HEK293 (cell line): ENCODE results near the gene ACAN.
A peak's percentile ranks its signal among the peaks of the same experiment; 100 is the strongest.

Experiments used
- GFI1B ChIP-seq: fragments of 450-650 bp; formaldehyde crosslinking; IDR thresholded peaks from 2 replicates; pipeline ENCODE4 v1.5.1; 2016; ENCODE audit warnings: missing biosample characterization, missing genetic modification characterization
- GLIS1 ChIP-seq: fragments of 450-650 bp; formaldehyde crosslinking; IDR thresholded peaks from 2 replicates; pipeline ENCODE4 v1.5.1; 2016; ENCODE audit warnings: missing biosample characterization, missing genetic modification characterization
- HIC1 ChIP-seq: fragments of 450-650 bp; formaldehyde crosslinking; IDR thresholded peaks from 2 replicates; pipeline ENCODE4 v1.5.1; 2016; ENCODE audit warnings: missing biosample characterization, missing genetic modification characterization
- MEIS1 ChIP-seq: sonication (generic); formaldehyde crosslinking; IDR thresholded peaks from 2 replicates; pipeline ENCODE4 v1.8.1; 2022; ENCODE audit warnings: missing genetic modification reagents, mild to moderate bottlenecking, borderline replicate concordance
- MYNN ChIP-seq: fragments of 450-650 bp; formaldehyde crosslinking; IDR thresholded peaks from 2 replicates; pipeline ENCODE4 v1.5.1; 2016; ENCODE audit warnings: missing biosample characterization, missing genetic modification characterization, borderline replicate concordance
- PRDM6 ChIP-seq: fragments of 450-650 bp; formaldehyde crosslinking; IDR thresholded peaks from 2 replicates; pipeline ENCODE4 v1.5.1; 2017; ENCODE audit warnings: missing biosample characterization, missing genetic modification characterization
- SCRT2 ChIP-seq: fragments of 450-650 bp; formaldehyde crosslinking; IDR thresholded peaks from 2 replicates; pipeline ENCODE4 v1.5.1; 2016; ENCODE audit warnings: missing biosample characterization, missing genetic modification characterization
- ZBTB49 ChIP-seq: fragments of 450-650 bp; formaldehyde crosslinking; IDR thresholded peaks from 2 replicates; pipeline ENCODE4 v1.5.1; 2016; ENCODE audit warnings: missing biosample characterization, missing genetic modification characterization, low read depth
- ZBTB8A ChIP-seq: fragments of 450-650 bp; formaldehyde crosslinking; IDR thresholded peaks from 2 replicates; pipeline ENCODE4 v1.5.1; 2016; ENCODE audit warnings: missing biosample characterization, missing genetic modification characterization
- ZFP37 ChIP-seq: fragments of 450-650 bp; formaldehyde crosslinking; IDR thresholded peaks from 2 replicates; pipeline ENCODE4 v1.5.1; 2016; ENCODE audit warnings: missing biosample characterization, missing genetic modification characterization
- ZNF140 ChIP-seq: fragments of 450-650 bp; formaldehyde crosslinking; IDR thresholded peaks from 2 replicates; pipeline ENCODE4 v1.5.1; 2016; ENCODE audit warnings: missing biosample characterization, missing genetic modification characterization
- ZNF16 ChIP-seq: fragments of 450-650 bp; formaldehyde crosslinking; IDR thresholded peaks from 2 replicates; pipeline ENCODE4 v1.5.1; 2016; ENCODE audit warnings: low read depth, missing biosample characterization, missing genetic modification characterization
- ZNF211 ChIP-seq: fragments of 450-650 bp; formaldehyde crosslinking; IDR thresholded peaks from 2 replicates; pipeline ENCODE4 v1.5.1; 2016; ENCODE audit warnings: low read depth, missing biosample characterization, missing genetic modification characterization
- ZNF266 ChIP-seq: fragments of 450-650 bp; formaldehyde crosslinking; IDR thresholded peaks from 2 replicates; pipeline ENCODE4 v1.5.1; 2016; ENCODE audit warnings: missing biosample characterization, missing genetic modification characterization, low read depth
- ZNF280C ChIP-seq: fragments of 450-650 bp; formaldehyde crosslinking; IDR thresholded peaks from 2 replicates; pipeline ENCODE4 v1.5.1; 2016; ENCODE audit warnings: missing biosample characterization, missing genetic modification characterization
- ZNF391 ChIP-seq: fragments of 450-650 bp; formaldehyde crosslinking; IDR thresholded peaks from 2 replicates; pipeline ENCODE4 v1.5.1; 2016; ENCODE audit warnings: low read depth, missing biosample characterization, missing genetic modification characterization, borderline replicate concordance
- ZNF394 ChIP-seq: fragments of 450-650 bp; formaldehyde crosslinking; IDR thresholded peaks from 2 replicates; pipeline ENCODE4 v1.5.1; 2016; ENCODE audit warnings: missing biosample characterization, missing genetic modification characterization, mild to moderate bottlenecking, moderate library complexity, borderline replicate concordance
- ZNF416 ChIP-seq: fragments of 450-650 bp; formaldehyde crosslinking; IDR thresholded peaks from 2 replicates; pipeline ENCODE4 v1.5.1; 2016; ENCODE audit warnings: missing biosample characterization, missing genetic modification characterization
- ZNF449 ChIP-seq: fragments of 450-650 bp; formaldehyde crosslinking; IDR thresholded peaks from 2 replicates; pipeline ENCODE4 v1.5.1; 2017; ENCODE audit warnings: missing biosample characterization, mild to moderate bottlenecking, missing genetic modification characterization, moderate library complexity
- ZNF518A ChIP-seq: fragments of 450-650 bp; formaldehyde crosslinking; conservative IDR thresholded peaks from 2 replicates; pipeline ENCODE4 v1.5.1; 2016; ENCODE audit warnings: low read depth, missing biosample characterization, missing genetic modification characterization
- ZNF521 ChIP-seq: fragments of 450-650 bp; formaldehyde crosslinking; IDR thresholded peaks from 2 replicates; pipeline ENCODE4 v1.5.1; 2017; ENCODE audit warnings: missing biosample characterization, mild to moderate bottlenecking, missing genetic modification characterization
- ZSCAN5A ChIP-seq: fragments of 450-650 bp; formaldehyde crosslinking; IDR thresholded peaks from 2 replicates; pipeline ENCODE4 v1.5.1; 2016; ENCODE audit warnings: missing biosample characterization, missing genetic modification characterization
- ZXDB ChIP-seq: fragments of 450-650 bp; formaldehyde crosslinking; IDR thresholded peaks from 2 replicates; pipeline ENCODE4 v1.5.1; 2016; ENCODE audit warnings: missing biosample characterization, missing genetic modification characterization

The ACAN gene

GRCh38 chr15:88918738-88919137 lies 115.5 kb downstream of the ACAN start (continued):
- no peak for TF ChIP-seq ZBTB49 (tag by site-specific recombination)
- TF ChIP-seq ZNF521 (tag by site-specific recombination) = no peak
- no peak; the same call in 1 of the 2 replicates for TF ChIP-seq ZNF518A (tag by site-specific recombination)
- no peak for TF ChIP-seq ZNF140 (tag by site-specific recombination)
- TF ChIP-seq MYNN (tag by site-specific recombination) = no peak
- TF ChIP-seq ZNF391 (tag by site-specific recombination) = peak; percentile 64; the same call in 1 of the 2 replicates
- no peak for TF ChIP-seq MEIS1 (CRISPR knock-in tag)
- no peak for TF ChIP-seq ZNF16 (tag by site-specific recombination)
- TF ChIP-seq GFI1B (tag by site-specific recombination) = peak; percentile 97
- peak; percentile 67; the same call in 1 of the 2 replicates for TF ChIP-seq ZXDB
- peak; percentile 70; the same call in 1 of the 2 replicates for TF ChIP-seq ZNF394 (tag by site-specific recombination)
- TF ChIP-seq ZNF449 (tag by site-specific recombination) = no peak; the same call in 1 of the 2 replicates
- no peak for TF ChIP-seq ZNF280C (tag by site-specific recombination)
- no peak for TF ChIP-seq ZNF211 (tag by site-specific recombination)
- peak; percentile 84 for TF ChIP-seq HIC1 (tag by site-specific recombination)
- peak; percentile 39; the same call in 1 of the 2 replicates for TF ChIP-seq GLIS1 (tag by site-specific recombination)
- no peak for TF ChIP-seq ZNF266
- no peak for TF ChIP-seq SCRT2 (tag by site-specific recombination)
- 0 out of 2 replicates have a peak, but pooled peaks have one; percentile 41 for TF ChIP-seq PRDM6 (tag by site-specific recombination)
- TF ChIP-seq ZSCAN5A (tag by site-specific recombination) = no peak
- TF ChIP-seq ZFP37 (tag by site-specific recombination) = peak; percentile 46; the same call in 1 of the 2 replicates
- no peak for TF ChIP-seq ZNF416 (tag by site-specific recombination)
- TF ChIP-seq ZBTB8A (tag by site-specific recombination) = no peak
